ENCODE measurements around the gene SERPING1. TPM values are rescaled to one million over a fixed set of nuclear protein-coding genes. Genes with fewer than 3 reads are reported as not detected.

The SERPING1 gene
- total and polyA plus RNA-seq, 8 donors: 172 to 329 (median 196) TPM

DNA sequence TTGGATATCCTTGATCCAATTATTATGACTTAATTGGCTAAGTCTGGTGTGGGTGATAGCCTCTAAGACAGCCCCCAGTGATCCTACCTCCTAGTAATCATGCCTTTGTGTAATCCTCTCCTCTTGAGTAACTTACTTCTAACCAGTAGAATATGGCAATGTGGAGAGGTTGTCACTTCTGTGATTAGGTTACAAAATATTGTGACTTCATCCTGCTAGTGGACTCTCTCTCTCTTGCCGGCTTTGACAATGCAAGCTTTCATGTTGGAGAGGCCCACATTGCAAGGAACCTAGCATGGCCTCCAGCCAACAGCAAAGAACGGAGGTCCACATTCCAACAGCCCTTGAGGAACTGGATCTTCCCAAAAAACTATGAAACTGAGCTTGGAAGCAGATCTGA lies 32.7 kb downstream of the SERPING1 start:
- Histone ChIP-seq H3K4me3 (no peak overlapping the region), H3K27me3 (no peaks in the 10 kb centered on the region), H3K36me3 (no peaks in the 10 kb centered on the region), H3K27ac (no peak overlapping the region), H3K4me1 (no peaks in the 10 kb centered on the region), H3K9me3 (no peaks in the 10 kb centered on the region)
- intact Hi-C loops (cut with DNase I): no loop called here
- no peak for TF ChIP-seq CTCF (IDR thresholded peaks at IDR 0.05)
- ATAC-seq (no peak), DNase-seq (no peak)

DNA sequence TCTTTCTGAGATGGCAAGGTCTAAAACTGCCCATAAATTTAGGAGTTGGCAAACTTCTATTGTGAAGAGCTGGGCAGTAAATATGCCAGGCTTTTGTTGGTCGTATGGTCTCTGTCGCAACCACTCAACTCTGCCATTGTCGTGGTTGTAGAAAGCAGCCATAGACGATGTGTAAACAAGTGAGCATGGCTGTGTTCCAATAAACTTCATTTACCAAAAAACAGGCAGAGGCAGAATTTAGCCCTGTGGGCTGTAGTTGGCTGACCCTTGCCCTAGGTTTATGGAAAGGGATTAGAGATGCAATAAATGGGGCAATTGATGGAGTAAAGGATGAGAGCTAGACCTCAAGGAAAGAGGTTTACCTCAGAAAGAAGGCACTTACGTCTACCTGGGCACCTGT lies 34.6 kb downstream of the SERPING1 start:
- DNase-seq: no peak
- intact Hi-C loops (cut with DNase I): no loop called here
- peaks cover 0 to 5% of the 10 kb centered on the region in 2 donors for H3K27me3 ChIP-seq
- no peaks in the 10 kb centered on the region for H3K36me3 ChIP-seq
- no peak overlapping the region for H3K4me3 ChIP-seq
- no peaks in the 10 kb centered on the region for H3K4me1 ChIP-seq
- H3K27ac ChIP-seq: no peak overlapping the region
- TF ChIP-seq CTCF (IDR thresholded peaks at IDR 0.05): no peak
- ATAC-seq: no peak
- no peaks in the 10 kb centered on the region for H3K9me3 ChIP-seq

DNA sequence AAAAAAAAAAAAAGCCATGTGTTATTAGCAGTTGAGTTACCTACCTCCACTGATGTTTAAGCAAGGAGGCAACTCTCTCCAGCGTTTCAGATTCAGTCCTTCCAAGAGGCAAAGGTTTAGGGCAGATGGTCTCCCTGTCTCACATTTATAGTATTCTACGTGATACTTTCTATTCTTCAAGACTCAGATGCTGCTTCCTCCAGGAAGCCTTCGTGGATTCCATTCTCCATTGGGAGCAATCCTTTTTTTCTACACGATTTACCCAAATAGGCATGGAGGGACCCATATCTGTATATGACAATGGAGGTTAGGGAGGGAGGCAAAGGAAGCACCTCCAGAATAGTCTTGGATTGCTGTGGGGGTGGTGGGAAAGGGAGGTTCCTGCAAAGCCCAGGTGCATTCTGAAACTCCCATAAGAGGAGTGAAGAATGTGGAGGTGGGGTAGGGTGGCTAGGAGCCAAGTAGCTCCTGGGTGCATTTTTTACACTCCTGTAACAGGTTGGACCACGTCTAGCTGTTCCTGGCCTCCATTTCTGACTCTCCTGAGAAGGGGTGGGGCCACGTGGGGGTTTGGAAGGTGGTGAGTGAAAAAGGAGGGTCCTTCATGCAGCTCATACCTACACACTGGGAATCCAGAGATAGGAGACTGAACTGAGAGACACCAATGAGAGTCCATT lies 36.0 kb downstream of the SERPING1 start:
- Histone ChIP-seq H3K9me3 (no peaks in the 10 kb centered on the region), H3K4me1 (peaks cover 6 to 11% of the 10 kb centered on the region in 2 donors), H3K4me3 (no peak overlapping the region), H3K27ac (no peak overlapping the region), H3K36me3 (no peaks in the 10 kb centered on the region), H3K27me3 (peaks cover 0 to 19% of the 10 kb centered on the region in 2 donors)
- DNase-seq (no peak), ATAC-seq (no peak)
- intact Hi-C loops (cut with DNase I): no loop called here
- no peak for TF ChIP-seq CTCF (IDR thresholded peaks at IDR 0.05)

GRCh38 chr11:57634311-57634710 lies 36.8 kb downstream of the SERPING1 start:
- DNase-seq (no peak), ATAC-seq (no peak)
- TF ChIP-seq CTCF (IDR thresholded peaks at IDR 0.05): no peak
- Histone ChIP-seq H3K9me3 (no peaks in the 10 kb centered on the region), H3K36me3 (no peaks in the 10 kb centered on the region), H3K27ac (no peak overlapping the region), H3K27me3 (peaks cover 0 to 27% of the 10 kb centered on the region in 2 donors), H3K4me3 (no peak overlapping the region), H3K4me1 (peaks cover 8 to 16% of the 10 kb centered on the region in 2 donors)
- intact Hi-C loops (cut with DNase I): no loop called here

DNA sequence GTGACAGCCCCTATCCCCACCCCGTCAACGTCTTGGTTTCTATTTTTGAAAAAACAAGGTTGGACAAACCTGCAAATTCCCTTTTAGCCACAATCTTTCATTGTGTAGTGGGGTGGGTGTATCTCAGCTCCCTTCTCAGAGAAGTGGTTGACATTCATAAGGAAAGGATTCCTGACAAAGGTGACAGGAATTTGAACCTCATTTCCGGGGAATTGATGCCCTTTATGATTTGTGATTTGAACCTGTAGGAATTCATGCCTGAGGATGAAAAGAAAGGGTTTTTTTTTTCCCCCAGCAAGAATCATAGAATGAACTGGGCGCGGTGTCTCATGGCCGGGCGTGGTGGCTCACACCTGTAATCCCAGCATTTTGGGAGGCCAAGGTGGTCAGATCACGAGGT lies 37.8 kb downstream of the SERPING1 start:
- Histone ChIP-seq H3K36me3 (no peaks in the 10 kb centered on the region), H3K9me3 (no peaks in the 10 kb centered on the region), H3K4me1 (peaks cover 11 to 25% of the 10 kb centered on the region in 2 donors), H3K27ac (no peak overlapping the region), H3K27me3 (peaks cover 0 to 36% of the 10 kb centered on the region in 2 donors), H3K4me3 (no peak overlapping the region)
- intact Hi-C loops (cut with DNase I): no loop called here
- DNase-seq (no peak), ATAC-seq (no peak)
- TF ChIP-seq CTCF (IDR thresholded peaks at IDR 0.05): no peak

Measured in left lung (tissue), 10 donors.